ENCODE data around the gene TOX2.

TOX2 gene

GRCh38 chr20:43982016-43982415, 67.4 kb downstream of the TOX2 start:
- FAIRE-seq, result no peak

GRCh38 chr20:43982886-43983285, 68.2 kb downstream of the TOX2 start:
- FAIRE-seq, result no peak

- FAIRE-seq, result no peak
Measured at GRCh38 chr20:43983359-43983758, 68.7 kb downstream of the TOX2 start.

- FAIRE-seq, result no peak
Measured at GRCh38 chr20:43983904-43984361, 69.3 kb downstream of the TOX2 start.

- FAIRE-seq, result no peak
Measured at GRCh38 chr20:43984587-43984986, 69.9 kb downstream of the TOX2 start.

- FAIRE-seq, result no peak
Measured at GRCh38 chr20:43985121-43985520, 70.5 kb downstream of the TOX2 start.

GRCh38 chr20:43985608-43986316, 71.1 kb downstream of the TOX2 start:
- FAIRE-seq, result no peak

GRCh38 chr20:43987018-43987417, 72.4 kb downstream of the TOX2 start:
- FAIRE-seq, result no peak

GRCh38 chr20:43987531-43987930, 72.9 kb downstream of the TOX2 start:
- FAIRE-seq, result no peak

GRCh38 chr20:43988451-43988850, 73.8 kb downstream of the TOX2 start:
- no peak for FAIRE-seq

GRCh38 chr20:43988867-43989266, 74.2 kb downstream of the TOX2 start:
- FAIRE-seq, result no peak

- FAIRE-seq, result no peak
Measured at GRCh38 chr20:43991261-43991660, 76.6 kb downstream of the TOX2 start.

- no peak for FAIRE-seq
Measured at GRCh38 chr20:43991982-43992381, 77.3 kb downstream of the TOX2 start.

GRCh38 chr20:43992885-43993284, 78.2 kb downstream of the TOX2 start:
- no peak for FAIRE-seq

- no peak for FAIRE-seq
Measured at GRCh38 chr20:43993560-43993959, 78.9 kb downstream of the TOX2 start.

GRCh38 chr20:43994486-43995100, 79.9 kb downstream of the TOX2 start:
- FAIRE-seq, result no peak

GRCh38 chr20:43995645-43996044, 81.0 kb downstream of the TOX2 start:
- FAIRE-seq, result no peak

GRCh38 chr20:43996240-43996930, 81.7 kb downstream of the TOX2 start:
- FAIRE-seq, result no peak

GRCh38 chr20:43999848-44000247, 85.2 kb downstream of the TOX2 start:
- FAIRE-seq, result no peak

GRCh38 chr20:44001667-44002596, 87.3 kb downstream of the TOX2 start:
- no peak for FAIRE-seq

GRCh38 chr20:44002861-44003260, 88.2 kb downstream of the TOX2 start:
- FAIRE-seq, result no peak

- FAIRE-seq, result no peak
Measured at GRCh38 chr20:44003609-44004008, 89.0 kb downstream of the TOX2 start.

Data from TTC549 (cell line).